Measurements from ENCODE around the gene SPR.

Gene SPR

GRCh38 chr2:72933646-72934151 is 46.5 kb downstream of the SPR start:
- POLR2A ChIA-PET = no interaction called here
- CTCF ChIA-PET = interaction anchor here (1.1 to 7.8 kb wide), 3 partner anchors 9 to 71 kb away, joined by 4 to 85 read pairs (median 4); no protein-coding TSS in a partner anchor
- TF ChIP-seq, protein P1, sequence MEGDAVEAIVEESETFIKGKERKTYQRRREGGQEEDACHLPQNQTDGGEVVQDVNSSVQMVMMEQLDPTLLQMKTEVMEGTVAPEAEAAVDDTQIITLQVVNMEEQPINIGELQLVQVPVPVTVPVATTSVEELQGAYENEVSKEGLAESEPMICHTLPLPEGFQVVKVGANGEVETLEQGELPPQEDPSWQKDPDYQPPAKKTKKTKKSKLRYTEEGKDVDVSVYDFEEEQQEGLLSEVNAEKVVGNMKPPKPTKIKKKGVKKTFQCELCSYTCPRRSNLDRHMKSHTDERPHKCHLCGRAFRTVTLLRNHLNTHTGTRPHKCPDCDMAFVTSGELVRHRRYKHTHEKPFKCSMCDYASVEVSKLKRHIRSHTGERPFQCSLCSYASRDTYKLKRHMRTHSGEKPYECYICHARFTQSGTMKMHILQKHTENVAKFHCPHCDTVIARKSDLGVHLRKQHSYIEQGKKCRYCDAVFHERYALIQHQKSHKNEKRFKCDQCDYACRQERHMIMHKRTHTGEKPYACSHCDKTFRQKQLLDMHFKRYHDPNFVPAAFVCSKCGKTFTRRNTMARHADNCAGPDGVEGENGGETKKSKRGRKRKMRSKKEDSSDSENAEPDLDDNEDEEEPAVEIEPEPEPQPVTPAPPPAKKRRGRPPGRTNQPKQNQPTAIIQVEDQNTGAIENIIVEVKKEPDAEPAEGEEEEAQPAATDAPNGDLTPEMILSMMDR (IDR thresholded peaks at IDR 0.05; ENCODE audit: control extremely low read depth, extremely low read depth, low read depth, missing control alignments) = no peak
- DNase-seq (ENCODE audit: extremely low spot score) = no peak

DNA sequence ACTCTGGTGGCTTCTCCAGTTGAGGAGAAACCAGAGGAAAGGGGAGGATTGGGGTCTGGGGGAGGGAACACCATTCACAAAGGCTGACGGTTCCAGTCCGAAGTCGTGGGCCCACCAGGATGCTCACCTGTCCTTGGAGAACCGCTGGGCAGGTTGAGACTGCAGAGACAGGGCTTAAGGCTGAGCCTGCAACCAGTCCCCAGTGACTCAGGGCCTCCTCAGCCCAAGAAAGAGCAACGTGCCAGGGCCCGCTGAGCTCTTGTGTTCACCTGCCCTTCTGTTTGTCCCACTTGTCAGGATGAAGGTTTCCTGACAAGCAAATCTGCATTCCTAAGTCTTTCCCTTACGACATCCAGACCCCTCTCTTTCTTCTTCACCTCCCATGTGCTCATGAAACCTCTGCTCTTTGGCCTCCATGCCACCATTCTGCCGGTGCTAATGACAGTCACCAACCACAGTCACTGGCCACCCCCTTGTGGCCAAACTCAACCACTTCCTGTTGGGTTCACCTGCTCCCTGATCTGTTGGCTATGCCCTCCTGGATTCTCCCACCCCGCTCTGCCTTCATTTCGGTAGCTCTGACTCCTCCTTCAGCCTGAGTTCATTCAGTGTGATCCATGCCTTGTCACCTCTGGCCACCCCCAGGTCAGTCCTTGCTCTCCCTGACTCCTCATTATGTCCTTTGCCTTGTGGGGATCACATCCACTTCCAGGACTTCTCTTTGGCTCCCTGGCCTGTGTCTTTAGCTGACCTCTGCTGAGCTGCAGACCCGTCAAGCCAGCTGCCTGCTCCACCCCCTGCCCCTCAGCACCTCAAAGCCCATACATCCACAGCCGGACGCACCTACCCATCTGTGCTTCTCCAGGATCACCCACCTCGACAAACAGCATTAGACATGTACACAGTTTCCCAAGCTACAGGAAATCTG is 47.7 kb downstream of the SPR start:
- TF ChIP-seq, protein P1 (IDR thresholded peaks at IDR 0.05; ENCODE audit: control extremely low read depth, extremely low read depth, low read depth, missing control alignments) = peak; percentile 37
- ChIA-PET CTCF (interaction anchor here (0.8 to 7.8 kb wide), 5 partner anchors 9 to 56 kb away, joined by 3 to 85 read pairs (median 5); partner anchors contain the start of gene SPR), POLR2A (no interaction called here)
- DNase-seq (ENCODE audit: extremely low spot score) = peak; percentile 67

DNA sequence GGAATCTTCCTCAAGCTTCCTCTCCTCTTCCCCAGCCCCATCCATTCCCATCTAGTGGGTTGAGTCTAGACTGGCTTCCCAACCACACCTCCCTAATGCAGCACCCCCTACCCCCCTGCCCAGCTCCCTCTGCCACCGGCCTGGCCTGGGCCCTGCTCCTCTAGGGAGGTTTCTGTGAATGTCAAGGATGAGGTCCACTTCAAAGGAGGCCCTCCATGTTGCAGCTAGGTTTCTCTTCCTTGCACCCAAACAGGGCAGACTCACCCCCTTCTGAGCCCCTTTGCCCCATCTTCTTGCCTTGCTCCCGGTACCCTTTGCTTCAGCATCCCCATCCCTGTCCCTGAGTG is 48.4 kb downstream of the SPR start:
- ChIA-PET POLR2A (no interaction called here), CTCF (interaction anchor here (0.8 to 7.8 kb wide), 5 partner anchors 9 to 56 kb away, joined by 3 to 85 read pairs (median 5); partner anchors contain the start of gene SPR)
- DNase-seq (ENCODE audit: extremely low spot score) = no peak
- TF ChIP-seq, protein P1 (IDR thresholded peaks at IDR 0.05; ENCODE audit: control extremely low read depth, extremely low read depth, low read depth, missing control alignments) = no peak

GRCh38 chr2:72936660-72937355 is 49.6 kb downstream of the SPR start:
- CTCF ChIA-PET = interaction anchor here (0.8 to 7.8 kb wide), 2 partner anchors 44 to 241 kb away, joined by 3 to 85 read pairs; no protein-coding TSS in a partner anchor
- no peak for DNase-seq (ENCODE audit: extremely low spot score)
- TF ChIP-seq, protein P1 (IDR thresholded peaks at IDR 0.05; ENCODE audit: control extremely low read depth, extremely low read depth, low read depth, missing control alignments) = no peak
- POLR2A ChIA-PET = no interaction called here

DNA sequence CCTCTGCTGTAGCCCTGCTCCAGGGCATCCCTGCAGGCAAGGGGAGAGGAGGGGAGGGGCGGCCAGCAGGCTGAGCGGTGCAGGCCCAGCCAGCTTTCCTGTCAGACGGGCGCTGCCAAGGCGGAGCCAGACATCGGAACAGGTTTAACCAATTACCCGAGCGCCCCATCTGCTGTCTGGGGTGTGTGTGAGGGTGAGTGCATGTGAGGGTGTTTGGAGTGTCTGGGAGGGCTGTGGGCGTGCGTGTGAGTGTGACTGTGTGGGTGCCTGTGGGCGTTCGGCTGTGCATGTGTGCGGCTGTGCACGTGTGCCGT is 50.1 kb downstream of the SPR start:
- TF ChIP-seq, protein P1 (IDR thresholded peaks at IDR 0.05; ENCODE audit: control extremely low read depth, extremely low read depth, low read depth, missing control alignments) = no peak
- POLR2A ChIA-PET = no interaction called here
- CTCF ChIA-PET = interaction anchor here (0.8 to 7.8 kb wide), 2 partner anchors 44 to 240 kb away, joined by 3 to 85 read pairs; no protein-coding TSS in a partner anchor
- no peak for DNase-seq (ENCODE audit: extremely low spot score)

DNA sequence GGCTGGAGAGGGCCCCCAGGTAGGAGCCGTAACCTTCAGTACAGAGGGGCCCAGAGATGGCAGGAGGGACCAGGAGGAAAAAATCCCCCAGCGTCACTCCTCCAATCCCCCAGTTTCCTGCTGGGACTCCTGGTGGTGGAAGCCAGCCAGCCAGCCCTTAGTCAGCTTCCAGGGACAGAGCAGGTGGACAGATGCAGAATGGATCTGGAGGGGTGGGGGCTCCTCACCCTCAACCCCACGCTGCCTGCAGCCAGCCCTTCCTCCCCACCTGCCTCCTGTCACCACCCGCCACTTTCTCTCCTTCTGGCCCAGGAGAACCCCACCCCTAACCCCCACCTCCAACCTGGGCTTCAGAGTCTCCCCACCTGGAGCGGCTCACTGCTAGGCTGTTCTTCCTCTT is 51.2 kb downstream of the SPR start:
- ChIA-PET CTCF (interaction anchor here (4.5 to 7.8 kb wide), 2 partner anchors 44 to 45 kb away, joined by 22 to 85 read pairs; no protein-coding TSS in a partner anchor), POLR2A (no interaction called here)
- TF ChIP-seq, protein P1 (IDR thresholded peaks at IDR 0.05; ENCODE audit: control extremely low read depth, extremely low read depth, low read depth, missing control alignments) = no peak
- DNase-seq (ENCODE audit: extremely low spot score) = no peak

Data from GM10248 (cell line).